Cardiac muscle cell (in vitro differentiated cells and primary cell): ENCODE measurements around the gene RPS15. TPM values are rescaled to one million over a fixed set of nuclear protein-coding genes. Genes with fewer than 3 reads are reported as not detected.

ENCODE experiments used
- DNase-seq, 2 donors: peaks; one replicate each; pipeline versions ENCODE4 v3.0.0 to v3.0.0-alpha.2; 2010 to 2017; ENCODE audit warnings: low read depth in 1 of 2, low spot score in 1 of 2
- H3K27ac ChIP-seq: fragments of 200-600 bp; sonication (generic); 2 replicates; pipeline ENCODE4 v1.5.1; 2016
- H3K27me3 ChIP-seq: fragments of 200-600 bp; sonication (generic); 2 replicates; pipeline ENCODE4 v1.6.0; 2016; ENCODE audit warnings: control low read depth
- H3K36me3 ChIP-seq: fragments of 200-600 bp; sonication (generic); 2 replicates; pipeline ENCODE4 v1.5.1; 2016; ENCODE audit warnings: control low read depth
- H3K4me1 ChIP-seq: fragments of 200-600 bp; sonication (generic); 2 replicates; pipeline ENCODE4 v1.8.1; 2017; ENCODE audit warnings: low read depth, mild to moderate bottlenecking, mixed run types
- H3K4me3 ChIP-seq: fragments of 200-600 bp; sonication (generic); 2 replicates; pipeline ENCODE4 v1.5.1; 2016; ENCODE audit warnings: mild to moderate bottlenecking
- H3K9me3 ChIP-seq: fragments of 200-600 bp; sonication (generic); 2 replicates; pipeline ENCODE4 v1.5.1; 2017; ENCODE audit warnings: low read depth, mild to moderate bottlenecking, control low read depth
- CTCF ChIP-seq: IDR thresholded peaks from 2 replicates; pipeline ENCODE4 v1.5.1; 2012; ENCODE audit warnings: low read depth, mild to moderate bottlenecking, low read length
- polyA plus RNA-seq: library from polyadenylated mRNA; unstranded; fragments of >200 nt; fragmentation: Nextera tagmentation; extraction: Ambion mirVana; gene quantifications from 2 replicates; pipeline ENCODE4 v1.2.1, GENCODE V29; 2016
- total RNA-seq: library from RNA; depleted of rRNA; stranded (reverse); fragments of >200 nt; gene quantifications from 2 replicates; pipeline ENCODE4 v1.2.3, GENCODE V29; 2016

Gene RPS15
- 3,563 and 6,817 TPM in 2 replicates for total RNA-seq
- polyA plus RNA-seq: 1,008 and 1,129 TPM in 2 replicates

GRCh38 chr19:1438035-1438932 is at the start of gene RPS15:
Gene RPS15, plus strand, starts transcription at chr19:1438396. Its CDS starts 30 bp downstream, at chr19:1438426.
- Histone ChIP-seq H3K27ac (peak within 1 kb of the TSS; percentile 94), H3K4me1 (peaks cover 4% of the 10 kb centered on the region), H3K36me3 (peaks cover 22% of the 10 kb centered on the region), H3K4me3 (peak within 1 kb of the TSS; percentile 56), H3K9me3 (no peaks in the 10 kb centered on the region), H3K27me3 (no peaks in the 10 kb centered on the region)
- peak; percentile 90 for TF ChIP-seq CTCF
- DNase-seq: peak; percentile 95 to 97

- peaks cover 25% of the 10 kb centered on the region for H3K36me3 ChIP-seq
- H3K27ac ChIP-seq: no peak overlapping the region
- H3K27me3 ChIP-seq: no peaks in the 10 kb centered on the region
- no peak overlapping the region for H3K4me3 ChIP-seq
- no peak for DNase-seq
- H3K4me1 ChIP-seq: no peaks in the 10 kb centered on the region
- no peaks in the 10 kb centered on the region for H3K9me3 ChIP-seq
- no peak for TF ChIP-seq CTCF
Measured at GRCh38 chr19:1388637-1389026, 49.6 kb upstream of the RPS15 start.

DNA sequence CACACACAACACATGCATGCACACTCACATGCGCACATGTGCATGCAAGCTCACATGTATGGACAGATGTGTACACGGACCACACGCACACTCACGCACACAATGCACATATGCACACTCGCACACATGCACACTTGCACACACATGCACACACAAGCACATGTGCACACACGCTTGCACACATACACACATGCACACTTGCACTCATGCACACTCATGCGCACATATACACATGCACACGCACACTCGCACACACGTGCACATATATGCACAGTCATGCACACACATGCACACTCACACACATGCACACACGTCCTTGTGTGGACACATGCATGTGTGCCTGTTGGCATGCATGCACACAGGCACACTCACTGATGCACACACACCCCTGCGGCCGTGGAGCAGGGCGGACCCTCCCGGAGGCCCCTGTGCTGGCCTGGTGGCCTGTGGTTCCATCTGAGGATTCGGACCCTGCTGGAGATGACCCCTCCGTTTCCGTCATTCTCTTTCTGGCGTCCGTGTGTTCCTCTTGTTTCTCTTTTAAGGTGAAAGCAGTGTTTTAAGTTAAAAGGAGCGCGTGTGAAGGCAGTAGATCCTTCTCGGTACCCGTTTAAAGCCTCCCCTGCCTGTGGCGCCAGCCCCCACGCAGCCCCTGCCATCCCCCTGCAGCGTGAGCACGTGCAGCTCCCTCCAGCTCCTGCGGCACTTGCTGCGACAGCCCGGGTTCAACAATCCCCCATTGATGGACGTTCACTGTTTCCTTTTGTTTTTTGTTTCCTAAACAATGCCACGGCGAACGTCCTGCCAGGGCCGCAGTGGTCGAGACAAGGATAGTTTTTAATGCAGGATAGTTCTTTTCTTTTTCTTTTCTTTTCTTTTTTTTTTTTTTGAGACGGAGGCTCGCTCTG is 48.9 kb upstream of the RPS15 start:
- H3K27me3 ChIP-seq: no peaks in the 10 kb centered on the region
- no peak overlapping the region for H3K4me3 ChIP-seq
- no peak for TF ChIP-seq CTCF
- no peaks in the 10 kb centered on the region for H3K9me3 ChIP-seq
- no peaks in the 10 kb centered on the region for H3K4me1 ChIP-seq
- no peak overlapping the region for H3K27ac ChIP-seq
- DNase-seq: no peak
- peaks cover 25% of the 10 kb centered on the region for H3K36me3 ChIP-seq

DNA sequence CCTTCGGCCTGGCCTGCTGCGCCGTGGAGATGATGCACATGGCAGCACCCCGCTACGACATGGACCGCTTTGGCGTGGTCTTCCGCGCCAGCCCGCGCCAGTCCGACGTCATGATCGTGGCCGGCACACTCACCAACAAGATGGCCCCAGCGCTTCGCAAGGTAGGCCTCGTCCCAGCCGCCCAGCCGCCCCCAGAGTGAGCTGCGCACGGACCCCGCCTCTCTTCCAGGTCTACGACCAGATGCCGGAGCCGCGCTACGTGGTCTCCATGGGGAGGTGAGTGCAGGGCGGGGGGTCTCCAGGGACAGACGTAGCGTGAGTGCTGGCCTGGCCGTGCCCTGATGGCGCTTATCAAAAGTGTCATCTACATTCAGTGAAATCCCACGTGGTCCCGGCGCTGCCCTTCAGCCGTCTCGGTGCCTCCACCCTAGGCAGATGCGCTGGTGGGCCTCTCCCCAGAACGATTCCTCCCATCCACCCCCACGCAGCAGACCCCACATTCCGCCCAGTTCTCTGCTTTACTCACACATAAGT is 47.2 kb upstream of the RPS15 start:
- no peaks in the 10 kb centered on the region for H3K4me1 ChIP-seq
- H3K4me3 ChIP-seq: no peak overlapping the region
- H3K9me3 ChIP-seq: no peaks in the 10 kb centered on the region
- no peak overlapping the region for H3K27ac ChIP-seq
- peaks cover 25% of the 10 kb centered on the region for H3K36me3 ChIP-seq
- DNase-seq: no peak
- no peaks in the 10 kb centered on the region for H3K27me3 ChIP-seq
- no peak for TF ChIP-seq CTCF

DNA sequence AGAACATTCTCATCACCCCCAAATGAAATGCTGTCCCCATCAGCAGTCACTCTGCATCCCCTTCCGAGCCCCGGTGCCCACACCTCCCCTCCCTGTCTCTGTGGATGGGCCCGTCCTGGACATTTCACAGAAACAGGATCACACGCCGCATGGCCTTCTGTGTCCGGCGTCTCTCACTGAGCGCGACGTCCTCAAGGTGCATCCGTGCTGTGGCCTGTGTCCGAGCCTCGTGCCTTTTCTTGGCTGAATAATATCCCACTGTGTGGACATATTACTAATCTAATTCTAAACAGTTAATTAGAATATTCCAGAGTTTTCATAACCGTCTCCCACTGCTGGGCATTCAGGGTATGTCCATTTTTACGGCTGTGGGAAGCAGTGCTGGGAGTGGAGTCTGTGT is 45.8 kb upstream of the RPS15 start:
- peaks cover 25% of the 10 kb centered on the region for H3K36me3 ChIP-seq
- no peak for TF ChIP-seq CTCF
- DNase-seq: no peak
- no peaks in the 10 kb centered on the region for H3K9me3 ChIP-seq
- no peaks in the 10 kb centered on the region for H3K27me3 ChIP-seq
- H3K4me1 ChIP-seq: no peaks in the 10 kb centered on the region
- no peak overlapping the region for H3K4me3 ChIP-seq
- H3K27ac ChIP-seq: no peak overlapping the region
